ENCODE measurements around the gene BIRC6.

The BIRC6 gene

DNA sequence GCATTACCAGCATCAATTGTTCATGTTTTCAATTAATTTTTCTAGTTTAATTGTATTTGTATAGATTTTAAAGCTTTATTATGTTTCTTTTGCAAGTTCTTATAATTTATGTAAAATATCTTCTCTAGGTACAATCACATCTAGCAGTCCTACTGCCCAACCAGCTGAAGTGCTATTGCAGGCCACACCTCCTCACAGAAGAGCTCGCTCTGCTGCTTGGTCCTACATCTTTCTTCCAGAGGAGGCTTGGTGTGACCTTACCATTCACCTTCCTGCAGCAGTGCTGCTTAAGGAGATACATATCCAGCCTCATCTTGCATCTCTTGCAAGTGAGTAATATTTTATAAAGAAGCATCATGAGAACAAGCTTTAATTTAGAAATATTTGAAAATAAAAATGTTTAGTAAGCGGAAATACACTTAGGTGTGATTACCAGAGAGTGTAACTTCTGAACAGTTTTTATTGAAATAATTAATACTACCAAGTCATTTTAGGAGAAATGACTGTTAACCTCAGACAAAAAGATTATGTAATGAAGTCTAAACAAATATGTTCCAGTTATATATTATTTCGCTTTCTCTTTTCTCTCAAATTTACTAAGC lies 148.2 kb downstream of the BIRC6 start:
- no peak for TF ChIP-seq REST (IDR thresholded peaks at IDR 0.05; ENCODE audit: insufficient read depth in 1 of 2, low read depth in 2 of 2, low read length in 2 of 2)
- TF ChIP-seq SIN3A (IDR thresholded peaks at IDR 0.05; ENCODE audit: borderline replicate concordance, insufficient read depth, low read length), result no peak
- TF ChIP-seq POLR2AphosphoS5 (IDR thresholded peaks at IDR 0.05; ENCODE audit: low read depth, low read length), result no peak
- no peak for TF ChIP-seq TAF1 (IDR thresholded peaks at IDR 0.05; ENCODE audit: borderline replicate concordance, insufficient read depth, low read length)
- no peak for TF ChIP-seq FOXP2 (optimal IDR thresholded peaks at IDR 0.05; ENCODE audit: borderline replicate concordance, extremely low read depth, extremely low read length, insufficient read depth)

- TF ChIP-seq SIN3A (IDR thresholded peaks at IDR 0.05; ENCODE audit: borderline replicate concordance, insufficient read depth, low read length) (no peak), FOXP2 (optimal IDR thresholded peaks at IDR 0.05; ENCODE audit: borderline replicate concordance, extremely low read depth, extremely low read length, insufficient read depth) (no peak), TAF1 (IDR thresholded peaks at IDR 0.05; ENCODE audit: borderline replicate concordance, insufficient read depth, low read length) (no peak), REST (IDR thresholded peaks at IDR 0.05; ENCODE audit: insufficient read depth in 1 of 2, low read depth in 2 of 2, low read length in 2 of 2) (no peak), POLR2AphosphoS5 (IDR thresholded peaks at IDR 0.05; ENCODE audit: low read depth, low read length) (no peak)
Observed at GRCh38 chr2:32506446-32506845, 149.6 kb downstream of the BIRC6 start.

DNA sequence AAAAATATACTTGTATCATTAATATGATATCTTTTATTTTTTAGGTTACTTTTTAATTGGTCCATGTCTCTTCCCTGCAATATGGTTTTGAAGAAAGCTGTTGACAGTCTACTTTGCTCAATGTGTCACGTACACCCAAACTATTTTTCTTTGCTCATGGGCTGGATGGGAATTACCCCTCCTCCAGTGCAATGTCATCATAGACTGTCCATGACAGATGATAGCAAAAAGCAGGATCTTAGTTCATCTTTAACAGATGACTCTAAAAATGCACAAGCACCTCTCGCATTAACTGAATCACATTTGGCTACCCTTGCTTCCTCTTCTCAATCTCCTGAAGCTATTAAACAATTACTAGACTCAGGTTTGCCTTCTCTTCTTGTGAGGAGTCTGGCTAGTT lies 158.1 kb downstream of the BIRC6 start:
- TF ChIP-seq REST (IDR thresholded peaks at IDR 0.05; ENCODE audit: insufficient read depth in 1 of 2, low read depth in 2 of 2, low read length in 2 of 2) (no peak), POLR2AphosphoS5 (IDR thresholded peaks at IDR 0.05; ENCODE audit: low read depth, low read length) (no peak), FOXP2 (optimal IDR thresholded peaks at IDR 0.05; ENCODE audit: borderline replicate concordance, extremely low read depth, extremely low read length, insufficient read depth) (no peak), SIN3A (IDR thresholded peaks at IDR 0.05; ENCODE audit: borderline replicate concordance, insufficient read depth, low read length) (no peak), TAF1 (IDR thresholded peaks at IDR 0.05; ENCODE audit: borderline replicate concordance, insufficient read depth, low read length) (no peak)

- TF ChIP-seq TAF1 (IDR thresholded peaks at IDR 0.05; ENCODE audit: borderline replicate concordance, insufficient read depth, low read length), result no peak
- no peak for TF ChIP-seq POLR2AphosphoS5 (IDR thresholded peaks at IDR 0.05; ENCODE audit: low read depth, low read length)
- no peak for TF ChIP-seq FOXP2 (optimal IDR thresholded peaks at IDR 0.05; ENCODE audit: borderline replicate concordance, extremely low read depth, extremely low read length, insufficient read depth)
- TF ChIP-seq REST (IDR thresholded peaks at IDR 0.05; ENCODE audit: insufficient read depth in 1 of 2, low read depth in 2 of 2, low read length in 2 of 2), result no peak
- no peak for TF ChIP-seq SIN3A (IDR thresholded peaks at IDR 0.05; ENCODE audit: borderline replicate concordance, insufficient read depth, low read length)
Observed at GRCh38 chr2:32516567-32516966, 159.7 kb downstream of the BIRC6 start.
